GM19452 (cell line): ENCODE measurements around the gene SPRED1.

Experiments
- ATAC-seq: cut with Tn5 transposase; IDR thresholded peaks from one replicate; pipeline ENCODE4 v1.9.1; 2021; ENCODE audit not compliant: unreplicated experiment

SPRED1 gene

GRCh38 chr15:38252481-38253350 lies at the start of gene SPRED1:
TSS of gene SPRED1 (plus strand) at chr15:38252836. CDS start at chr15:38253186, 350 bp downstream.
- peak; percentile 32 for ATAC-seq

GRCh38 chr15:38205526-38206272 lies 46.9 kb upstream of the SPRED1 start:
- ATAC-seq: no peak

DNA sequence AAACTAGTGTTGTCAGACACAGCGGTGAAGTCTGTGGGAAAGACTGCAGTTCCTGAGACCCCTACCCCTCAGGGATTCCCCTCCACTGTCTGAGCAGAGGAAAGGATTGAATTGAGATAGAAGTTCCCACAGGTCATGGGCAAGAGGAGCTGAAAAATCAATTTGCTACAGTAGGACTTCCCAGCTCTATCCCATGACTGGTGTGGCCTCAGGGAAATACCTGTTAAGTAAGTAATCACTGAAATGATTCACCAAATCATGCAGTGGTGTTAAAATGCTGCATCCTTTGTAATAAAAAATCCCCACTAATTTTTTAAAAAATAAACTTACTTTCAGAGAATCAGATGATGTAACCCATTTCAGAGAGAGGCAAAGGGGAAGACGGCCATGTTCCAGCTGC lies 45.0 kb upstream of the SPRED1 start:
- no peak for ATAC-seq

GRCh38 chr15:38208206-38208605 lies 44.4 kb upstream of the SPRED1 start:
- no peak for ATAC-seq

- no peak for ATAC-seq
These were observed 43.9 kb upstream of the SPRED1 start for GRCh38 chr15:38208779-38209178.

- ATAC-seq: no peak
These were observed 41.4 kb upstream of the SPRED1 start for GRCh38 chr15:38211249-38211648.

DNA sequence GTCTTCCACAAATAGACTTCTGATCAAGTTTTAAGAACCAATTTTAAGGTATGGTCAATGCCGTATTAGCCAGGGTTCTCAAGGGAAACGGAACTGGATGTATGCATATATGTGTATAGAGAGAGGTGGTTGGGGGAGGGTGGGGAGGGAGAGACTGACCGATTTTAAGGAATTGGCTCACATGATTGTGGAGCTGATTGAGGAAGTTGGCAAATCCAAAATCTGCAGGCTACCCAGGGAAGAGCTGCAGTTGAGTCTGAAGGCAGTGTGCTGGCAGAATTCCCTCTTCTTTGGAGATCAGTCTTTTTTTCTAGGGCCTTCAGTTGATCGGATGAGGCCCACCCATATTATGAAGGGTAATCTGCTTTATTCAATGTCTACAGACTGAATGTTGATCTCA lies 40.8 kb upstream of the SPRED1 start:
- no peak for ATAC-seq

DNA sequence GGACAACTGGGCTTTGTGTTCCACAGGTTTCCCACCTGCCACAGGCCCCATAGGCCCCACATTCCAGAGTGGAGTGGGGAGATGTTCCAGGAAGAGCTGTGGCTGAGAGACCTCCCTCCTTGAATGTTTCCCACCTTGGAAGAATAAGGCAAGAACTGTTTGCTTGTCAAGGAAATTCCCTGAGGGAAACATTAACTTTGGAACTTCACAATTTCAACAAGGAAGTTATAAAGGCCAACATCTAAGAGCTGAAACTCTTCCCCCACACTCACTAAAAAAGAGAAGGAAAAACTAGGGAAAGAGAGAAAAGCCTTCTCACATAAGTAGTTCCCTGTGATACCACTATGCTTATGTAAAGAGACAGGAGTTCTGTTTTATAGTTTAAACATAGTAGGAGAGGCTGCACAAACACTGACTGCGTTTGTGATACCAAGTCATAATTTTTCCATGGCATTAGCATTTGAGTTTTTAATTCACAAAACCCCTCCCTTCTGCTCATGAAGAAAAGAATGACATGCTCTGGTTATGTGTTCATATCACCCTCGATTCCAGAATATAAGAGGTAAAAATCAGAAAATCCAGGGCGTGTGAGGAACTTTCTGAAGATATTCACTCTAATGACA lies 39.8 kb upstream of the SPRED1 start:
- no peak for ATAC-seq

DNA sequence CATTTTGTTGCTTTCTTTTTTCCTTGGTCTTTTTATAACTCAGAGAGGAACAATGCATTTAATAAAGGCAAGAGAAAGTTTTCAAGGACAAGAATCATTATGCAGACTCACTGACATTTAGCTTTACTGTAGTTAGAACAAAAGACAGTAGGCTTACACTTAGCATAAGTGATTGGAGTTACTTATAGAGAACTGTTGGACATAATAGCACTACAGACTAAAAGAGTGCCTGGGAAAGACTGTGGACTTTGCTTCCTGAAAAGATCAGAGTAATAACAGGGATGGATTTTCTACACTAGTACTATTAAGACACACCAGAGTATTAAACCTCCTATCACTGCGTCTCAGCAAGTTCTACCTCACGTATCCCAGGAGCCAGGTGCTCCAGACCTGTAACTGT lies 39.3 kb upstream of the SPRED1 start:
- no peak for ATAC-seq

DNA sequence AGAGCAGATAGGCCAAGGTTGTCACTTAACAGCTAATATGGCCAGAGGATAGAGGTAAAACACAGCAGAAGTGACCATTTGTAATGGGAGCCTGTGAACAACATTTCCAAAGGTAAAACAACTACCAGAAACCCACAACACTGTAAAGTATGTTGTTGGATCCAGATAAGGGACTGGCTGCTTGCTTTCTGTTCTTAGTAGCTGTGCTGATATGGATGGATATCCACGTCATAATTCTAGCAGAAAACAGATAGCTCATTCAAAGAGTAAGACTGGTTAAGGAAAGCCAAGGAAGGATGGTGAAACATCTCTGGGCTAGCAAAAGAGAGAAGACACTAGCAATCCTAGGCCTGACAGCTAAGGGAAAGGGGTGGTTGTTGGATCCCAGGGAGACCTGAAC lies 36.9 kb upstream of the SPRED1 start:
- ATAC-seq: no peak

DNA sequence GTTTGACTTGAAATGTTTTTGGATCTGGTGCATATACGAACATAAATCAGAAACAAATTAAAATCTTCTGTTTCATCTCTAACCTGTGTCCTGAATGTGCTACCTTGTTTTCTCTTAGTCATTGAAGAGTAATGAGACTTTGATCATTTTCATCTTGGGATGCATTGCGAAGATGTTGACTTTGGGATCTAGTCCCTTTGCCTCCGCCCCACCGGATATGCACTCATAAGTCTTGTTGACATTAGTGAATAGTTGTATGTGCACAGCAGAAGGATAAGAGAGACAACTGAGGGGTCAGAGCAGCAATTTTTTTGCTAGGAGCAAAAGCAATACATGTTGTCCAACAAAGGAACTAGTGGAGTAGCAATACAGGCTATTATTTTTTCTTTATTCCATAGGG lies 35.9 kb upstream of the SPRED1 start:
- no peak for ATAC-seq

DNA sequence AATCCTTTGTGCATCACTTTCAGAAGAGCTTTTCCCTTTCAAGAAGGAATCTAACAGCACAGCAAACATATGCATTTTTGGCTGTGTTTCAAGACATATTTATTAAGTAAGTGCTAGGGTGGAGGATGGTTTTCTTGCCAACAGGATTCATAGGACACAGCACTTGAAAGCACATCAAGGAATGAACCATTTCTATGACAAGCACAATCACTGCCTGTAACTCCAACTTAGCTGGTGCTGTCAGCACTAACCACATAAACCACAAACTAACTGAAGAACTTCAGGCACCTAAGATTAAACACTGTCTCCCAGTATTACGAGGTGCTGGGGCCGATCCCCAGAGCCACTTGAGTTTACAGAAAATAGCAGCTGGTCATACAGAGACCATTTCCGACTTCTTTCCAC lies 35.4 kb upstream of the SPRED1 start:
- no peak for ATAC-seq

DNA sequence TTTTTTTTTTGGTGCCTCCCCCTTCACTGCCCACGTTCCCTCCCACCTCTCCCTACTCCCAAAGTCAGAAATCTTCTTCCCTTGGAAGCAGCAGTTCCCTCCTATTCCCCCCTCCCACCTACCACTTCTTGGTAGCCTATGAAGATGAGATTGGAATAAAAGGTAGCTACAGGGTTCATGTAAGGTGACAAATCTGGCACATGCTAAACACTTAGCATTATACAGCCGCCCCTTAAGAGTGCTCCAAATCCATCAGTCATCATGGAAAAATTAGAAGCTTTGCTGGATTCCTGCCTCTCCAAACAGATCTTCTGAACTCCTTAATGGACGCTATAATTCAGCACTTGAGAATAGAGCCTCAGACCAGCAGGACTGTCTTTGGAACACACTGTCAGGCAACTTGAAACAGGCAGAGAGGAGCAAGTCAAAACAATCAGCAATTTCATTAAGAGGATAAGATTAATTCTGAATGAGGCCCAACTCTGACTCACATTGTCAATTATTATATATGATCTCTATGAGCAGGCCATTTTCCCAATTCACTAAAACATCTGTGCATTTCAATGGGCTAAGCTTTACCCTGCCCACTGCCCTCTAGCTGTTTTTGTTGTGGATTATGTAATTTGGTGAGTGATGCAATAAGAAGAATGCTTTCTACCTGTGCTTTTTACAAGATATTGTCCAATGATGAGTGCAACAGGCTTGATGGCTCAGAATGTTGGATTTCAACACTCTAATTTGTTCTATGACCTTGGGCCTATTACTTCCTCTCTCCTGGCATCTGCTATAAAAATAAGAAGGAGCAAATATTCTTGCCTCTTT lies 34.6 kb upstream of the SPRED1 start:
- ATAC-seq: no peak

- ATAC-seq: no peak
These were observed 31.9 kb upstream of the SPRED1 start for GRCh38 chr15:38220606-38221273.

DNA sequence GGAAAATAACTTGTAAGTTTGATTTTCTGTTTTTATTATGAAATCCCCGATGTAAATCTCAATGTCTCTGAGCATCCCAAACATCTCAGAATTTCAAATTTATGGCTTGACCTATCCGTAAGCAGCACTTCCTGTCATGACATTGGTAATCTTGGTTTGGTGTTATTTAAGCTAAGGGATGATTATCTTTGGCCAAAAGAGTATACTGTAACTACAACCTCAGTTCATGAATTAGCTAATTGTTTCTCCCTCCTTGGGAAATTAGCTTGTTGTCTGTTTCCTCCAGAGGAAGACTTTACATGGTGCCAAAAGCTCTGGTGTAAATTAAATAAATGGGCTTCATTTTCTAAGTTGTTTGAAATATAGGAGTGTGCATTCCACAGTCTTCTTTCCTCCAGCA lies 28.1 kb upstream of the SPRED1 start:
- no peak for ATAC-seq

DNA sequence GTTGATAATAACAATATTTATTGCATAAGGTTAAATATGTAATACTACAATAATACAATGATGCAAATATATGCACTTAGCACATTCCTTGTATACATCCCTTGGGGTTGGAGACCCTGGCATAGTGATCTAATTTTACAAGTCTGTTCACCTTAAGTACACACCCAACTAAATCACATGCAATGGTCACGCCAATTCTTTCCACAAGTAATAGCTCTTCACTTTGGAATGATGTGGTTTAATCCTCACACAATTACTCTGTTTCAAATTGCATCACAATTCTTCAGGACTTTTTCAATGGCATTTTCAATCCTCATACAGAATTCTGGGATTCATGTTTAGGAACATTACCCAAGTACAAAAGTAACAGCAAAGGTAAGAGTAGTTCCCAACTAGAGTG lies 27.3 kb upstream of the SPRED1 start:
- no peak for ATAC-seq

DNA sequence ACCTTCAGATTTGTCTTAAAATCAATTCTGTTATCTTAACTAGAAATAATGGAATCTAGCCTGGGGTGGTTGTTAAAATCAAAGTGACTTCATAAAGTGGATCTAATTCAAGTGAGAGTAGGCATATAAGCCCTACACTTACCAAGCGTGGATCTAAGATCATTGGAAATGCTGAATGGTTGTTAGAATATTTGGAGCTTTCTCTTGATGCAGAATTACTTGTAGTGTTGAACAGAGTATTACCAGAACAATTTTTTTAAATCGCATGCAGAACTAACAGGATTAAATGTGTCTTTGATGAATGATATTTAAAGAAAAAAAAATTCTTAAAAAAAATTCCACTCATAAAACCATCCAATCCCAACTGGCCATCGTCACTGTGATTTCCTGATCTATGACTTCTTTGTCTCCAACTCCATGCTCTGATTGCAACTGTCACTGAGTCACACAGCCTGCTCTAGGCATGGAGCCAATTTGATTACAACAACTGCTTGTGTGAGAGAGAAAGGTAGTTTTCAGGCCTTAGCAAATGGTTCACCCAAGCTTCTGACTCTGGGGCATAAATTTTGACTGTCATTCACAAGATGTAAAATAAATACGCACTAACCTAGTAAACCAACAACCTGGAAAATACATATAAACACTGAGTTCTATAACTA lies 25.9 kb upstream of the SPRED1 start:
- ATAC-seq: no peak

- ATAC-seq: no peak
These were observed 24.7 kb upstream of the SPRED1 start for GRCh38 chr15:38227941-38228340.

- ATAC-seq: no peak
These were observed 24.0 kb upstream of the SPRED1 start for GRCh38 chr15:38228618-38229017.
